GM12878 (cell line): Measurements from ENCODE around the gene UBASH3A. TPM values are rescaled to one million over a fixed set of nuclear protein-coding genes. Genes with fewer than 3 reads are reported as not detected.

Experiments
- ATAC-seq: fragments of 200-7000 bp; cut with Tn5 transposase; 3 replicates; pipeline ENCODE4 v1.9.1; 2020; ENCODE audit warnings: mild to moderate bottlenecking, moderate library complexity
- BruUV-seq: library from RNA; stranded (reverse); fragments of 400-500 nt; replicated peaks from 2 replicates; lab custom pipeline; 2021; lab: Mats Ljungman, UMichigan
- CTCF ChIA-PET: fragments of 300-600 bp; sonication (Branson Sonifier 250); formaldehyde crosslinking; extraction: SDS; loops from one replicate; lab custom pipeline; 2021; ENCODE audit warnings: inconsistent platforms; lab: Yijun Ruan, JAX
- POLR2A ChIA-PET: fragments of 350-600 bp; formaldehyde crosslinking; extraction: SDS; loops from one replicate; lab custom pipeline; 2021; ENCODE audit warnings: inconsistent platforms; lab: Charles Lee
- RAD21 ChIA-PET: fragments of 300-600 bp; sonication (Branson Sonifier 250); formaldehyde crosslinking; loops from one replicate; lab custom pipeline; 2023; ENCODE audit warnings: antibody characterized with exemption; ENCODE audit not compliant: unreplicated experiment; lab: Charles Lee
- SMC1A ChIA-PET: fragments of 300-600 bp; sonication (Branson Sonifier 250); formaldehyde crosslinking; loops from one replicate; lab custom pipeline; 2023; ENCODE audit not compliant: unreplicated experiment, uncharacterized antibody; lab: Charles Lee
- DNase-seq: peaks from one replicate; pipeline ENCODE4 v3.0.0-alpha.2; 2011; ENCODE audit warnings: low read depth, low spot score
- FAIRE-seq: peaks from 3 replicates; lab custom pipeline; 2011; peaks lifted over from hg19 to GRCh38; lab: Jason Lieb, UNC
- H2AFZ ChIP-seq: 2 replicates; pipeline ENCODE4 v1.6.0; 2011; ENCODE audit warnings: low read depth, low read length, control low read depth; ENCODE audit not compliant: control insufficient read depth
- H3K27ac ChIP-seq: 2 replicates; pipeline ENCODE4 v1.5.1; 2011; ENCODE audit warnings: control low read depth; ENCODE audit not compliant: control insufficient read depth, insufficient read depth
- H3K27me3 ChIP-seq, 2 experiments: replicated peaks in 1 of 2; 2 replicates each; pipeline versions ENCODE4 v1.6.0 to v1.6.1; 2011; ENCODE audit warnings: low read length in 1 of 2; ENCODE audit not compliant: control insufficient read depth in 2 of 2, insufficient read depth in 2 of 2
- H3K36me3 ChIP-seq, 2 experiments: 2 replicates each; pipeline ENCODE4 v1.5.1; 2011; ENCODE audit warnings: low read length in 1 of 2; ENCODE audit not compliant: control insufficient read depth in 2 of 2, insufficient read depth in 2 of 2
- H3K4me1 ChIP-seq: 2 replicates; pipeline ENCODE4 v1.6.1; 2011; ENCODE audit warnings: mild to moderate bottlenecking, low read length, moderate library complexity, mixed read lengths; ENCODE audit not compliant: control insufficient read depth, insufficient read depth
- H3K4me2 ChIP-seq: 2 replicates; pipeline ENCODE4 v1.6.0; 2011; ENCODE audit warnings: control low read depth; ENCODE audit not compliant: control insufficient read depth, insufficient read depth
- H3K4me3 ChIP-seq: fragments of 200-600 bp; sonication (generic); 2 replicates; pipeline ENCODE4 v1.5.1; 2016
- H3K79me2 ChIP-seq: 2 replicates; pipeline ENCODE4 v1.6.0; 2011; ENCODE audit warnings: low read length; ENCODE audit not compliant: control insufficient read depth, insufficient read depth
- H3K9ac ChIP-seq: 2 replicates; pipeline ENCODE4 v1.8.0; 2011; ENCODE audit warnings: low read length, control low read depth, mixed read lengths; ENCODE audit not compliant: control insufficient read depth, insufficient read depth
- H3K9me3 ChIP-seq: replicated peaks from 3 replicates; pipeline ENCODE4 v1.5.1; 2011; ENCODE audit warnings: mild to moderate bottlenecking, low read length; ENCODE audit not compliant: control insufficient read depth, insufficient read depth
- H4K20me1 ChIP-seq: 2 replicates; pipeline ENCODE4 v1.6.0; 2011; ENCODE audit not compliant: control insufficient read depth, insufficient read depth
- ATF3 ChIP-seq: IDR thresholded peaks from 2 replicates; pipeline ENCODE4 v1.6.1; 2011; ENCODE audit warnings: low read depth, mild to moderate bottlenecking, low read length, moderate library complexity, borderline replicate concordance; ENCODE audit errors: extremely low read depth
- BHLHE40 ChIP-seq, 2 experiments: fragments of 450-650 bp in 1 of 2; IDR thresholded peaks; 2 replicates each; pipeline ENCODE4 v1.6.1; 2011 to 2017; ENCODE audit warnings: low read depth in 2 of 2, borderline replicate concordance in 1 of 2, improper control_type of control experiment in 1 of 2, low read length in 1 of 2, mild to moderate bottlenecking in 1 of 2
- BMI1 ChIP-seq: fragments of 450-650 bp; IDR thresholded peaks from 2 replicates; pipeline ENCODE4 v1.6.1; 2016; ENCODE audit warnings: mild to moderate bottlenecking, moderate library complexity, borderline replicate concordance
- CBX3 ChIP-seq: fragments of 200-600 bp; sonication (generic); IDR thresholded peaks from 2 replicates; pipeline ENCODE4 v1.6.1; 2016; ENCODE audit warnings: low read depth, borderline replicate concordance
- CUX1 ChIP-seq: IDR thresholded peaks from 2 replicates; pipeline ENCODE4 v1.6.1; 2012; ENCODE audit warnings: improper control_type of control experiment, low read depth, low read length; ENCODE audit not compliant: insufficient replicate concordance
- MEF2B ChIP-seq: fragments of 450-650 bp; IDR thresholded peaks from 2 replicates; pipeline ENCODE4 v1.6.1; 2018; ENCODE audit warnings: mild to moderate bottlenecking, moderate library complexity; ENCODE audit not compliant: partially characterized antibody, poor library complexity, severe bottlenecking
- RAD51 ChIP-seq: fragments of 450-650 bp; IDR thresholded peaks from 2 replicates; pipeline ENCODE4 v1.6.1; 2016; ENCODE audit warnings: moderate library complexity, mild to moderate bottlenecking, inconsistent platforms
- RCOR1 ChIP-seq: conservative IDR thresholded peaks from 2 replicates; pipeline ENCODE4 v1.6.1; 2012; ENCODE audit warnings: low read depth, low read length, improper control_type of control experiment
- STAT1 ChIP-seq: fragments of 450-650 bp; conservative IDR thresholded peaks from 2 replicates; pipeline ENCODE4 v1.6.1; 2014; ENCODE audit warnings: antibody characterized with exemption, mild to moderate bottlenecking
- ZBTB11 ChIP-seq: fragments of 450-650 bp; formaldehyde crosslinking; IDR thresholded peaks from 2 replicates; pipeline ENCODE4 v1.5.0; 2022; ENCODE audit warnings: mild to moderate bottlenecking, missing genetic modification characterization
- WGBS: methylation state at CpG from one replicate; pipeline ENCODE4 v1.1.6; 2016; ENCODE audit warnings: low lambda C conversion rate; ENCODE audit not compliant: insufficient replicate concordance, insufficient coverage; ENCODE audit errors: missing lambda C conversion rate; 5-methylcytosine and 5-hydroxymethylcytosine counted together
- in situ Hi-C: fragments of 300-500 bp; cut with MboI; formaldehyde crosslinking; loops from 9 replicates; pipeline ENCODE4 v1.14.3; 2018; ENCODE audit warnings: mixed read lengths
- intact Hi-C: fragments of 100-400 bp; cut with micrococcal nuclease; formaldehyde crosslinking; loops from one replicate; pipeline ENCODE4 v1.14.2; 2022; ENCODE audit not compliant: unreplicated experiment
- polyA plus RNA-seq, 11 experiments: library from polyadenylated mRNA; depleted of rRNA in 4 of 11; unstranded in 6 of 11; stranded (reverse) in 5 of 11; fragments of >200 nt; fragmentation: Nextera tagmentation in 4 of 11; fragmentation: Illumina TruSeq in 1 of 11; extraction: Ambion mirVana in 4 of 11; extraction: Trizol in 1 of 11; gene quantifications; 1 replicate in 1 of 11; 2 replicates in 10 of 11; pipeline versions ENCODE4 v1.2.1 to v1.2.3, GENCODE V29; 2011 to 2016; ENCODE audit warnings: inconsistent platforms in 2 of 11, missing spikeins in 2 of 11, low read depth in 1 of 11
- total RNA-seq, 4 experiments: library from RNA; depleted of rRNA in 3 of 4; stranded (reverse); fragments of >200 nt in 3 of 4; fragmentation: Illumina TruSeq in 1 of 4; extraction: Trizol in 1 of 4; gene quantifications; 2 replicates each; pipeline versions ENCODE4 v1.2.1 to v1.2.3, GENCODE V29; 2013 to 2021

Gene UBASH3A
- total and polyA plus RNA-seq, 10 of the 15 experiments (the other 5 are each of a cell fraction or from before 2014, with no cell fraction given) = 0.04 to 0.39 (median 0.23) TPM; not detected in 1

- FAIRE-seq = no peak
- intact Hi-C loops = no loop called here
These were observed 25.3 kb downstream of the UBASH3A start for GRCh38 chr21:42429021-42429420.

More at GRCh38 chr21:42429021-42429420, 25.3 kb downstream of the UBASH3A start:
- Histone ChIP-seq H3K27ac (no peak overlapping the region), H3K79me2 (no peaks in the 10 kb centered on the region), H3K9ac (no peak overlapping the region), H3K4me2 (no peak overlapping the region), H3K4me1 (peaks cover 30% of the 10 kb centered on the region), H3K4me3 (no peak overlapping the region), H2AFZ (no peak overlapping the region)
- CTCF ChIA-PET = interaction anchor here (0.8 kb wide), 1 partner anchor 283 kb away, joined by 6 read pairs; no protein-coding TSS in a partner anchor
- in situ Hi-C loops = no loop called here
- no peak for DNase-seq
- no peak for TF ChIP-seq RCOR1
- TF ChIP-seq BMI1 = no peak
- TF ChIP-seq MEF2B = no peak
- no peak for TF ChIP-seq BHLHE40 (IDR thresholded peaks at IDR 0.05; ENCODE audit: borderline replicate concordance in 1 of 2, low read depth in 2 of 2, low read length in 1 of 2)
- TF ChIP-seq ATF3 = no peak
- no peak for TF ChIP-seq RAD51
- no peak for TF ChIP-seq CUX1
- no peak for TF ChIP-seq ZBTB11 (CRISPR knock-in tag)
- no peak for TF ChIP-seq CBX3
- TF ChIP-seq STAT1 = no peak
- TF ChIP-seq, all 136 proteins: peak for 0
- ChIA-PET SMC1A (interaction anchor here (0.8 kb wide), 1 partner anchor 100 kb away, joined by 3 read pairs; no protein-coding TSS in a partner anchor), RAD21 (interaction anchor here (0.6 to 1.4 kb wide), 2 partner anchors 10 to 13 kb away, joined by 3 to 5 read pairs; no protein-coding TSS in a partner anchor), POLR2A (interaction anchor here (1.5 to 3.1 kb wide), 2 partner anchors 10 to 13 kb away, joined by 3 to 15 read pairs; no protein-coding TSS in a partner anchor)
- H3K36me3 ChIP-seq = no peaks in the 10 kb centered on the region
- no peak for ATAC-seq
- BruUV-seq = no TSS peak
- no peaks in the 10 kb centered on the region for H3K27me3 ChIP-seq
- H3K9me3 ChIP-seq = peaks cover 6% of the 10 kb centered on the region
- no peaks in the 10 kb centered on the region for H4K20me1 ChIP-seq
- 100% methylated on average over 1 of the region's 1 CpG for WGBS
